GM18858 (cell line): Measurements from ENCODE around the gene AFAP1L2.

ENCODE experiments used
- ATAC-seq: cut with Tn5 transposase; IDR thresholded peaks from one replicate; pipeline ENCODE4 v1.9.1; 2021; ENCODE audit not compliant: unreplicated experiment

AFAP1L2 gene

GRCh38 chr10:114404171-114405010 is at the start of gene AFAP1L2:
AFAP1L2 (minus strand) TSS chr10:114404502; CDS start chr10:114404455, 47 bp downstream.
- no peak for ATAC-seq

- ATAC-seq, result no peak
Observed at GRCh38 chr10:114453576-114453975, 49.3 kb upstream of the AFAP1L2 start.

- no peak for ATAC-seq
Observed at GRCh38 chr10:114448897-114449296, 44.6 kb upstream of the AFAP1L2 start.

GRCh38 chr10:114445332-114445731 is 41.0 kb upstream of the AFAP1L2 start:
- ATAC-seq, result no peak

GRCh38 chr10:114444819-114445218 is 40.5 kb upstream of the AFAP1L2 start:
- ATAC-seq, result no peak

GRCh38 chr10:114442091-114442630 is 37.9 kb upstream of the AFAP1L2 start:
- no peak for ATAC-seq

- ATAC-seq, result no peak
Observed at GRCh38 chr10:114441107-114441506, 36.8 kb upstream of the AFAP1L2 start.

- no peak for ATAC-seq
Observed at GRCh38 chr10:114437473-114438292, 33.4 kb upstream of the AFAP1L2 start.

GRCh38 chr10:114436941-114437340 is 32.6 kb upstream of the AFAP1L2 start:
- ATAC-seq, result no peak

- ATAC-seq, result no peak
Observed at GRCh38 chr10:114432566-114433093, 28.3 kb upstream of the AFAP1L2 start.

- ATAC-seq, result no peak
Observed at GRCh38 chr10:114431414-114432135, 27.3 kb upstream of the AFAP1L2 start.

- ATAC-seq, result no peak
Observed at GRCh38 chr10:114430688-114431413, 26.5 kb upstream of the AFAP1L2 start.

- no peak for ATAC-seq
Observed at GRCh38 chr10:114429581-114430335, 25.5 kb upstream of the AFAP1L2 start.

GRCh38 chr10:114427124-114427852 is 23.0 kb upstream of the AFAP1L2 start:
- ATAC-seq, result no peak

GRCh38 chr10:114426476-114426875 is 22.2 kb upstream of the AFAP1L2 start:
- ATAC-seq, result no peak

- ATAC-seq, result peak; percentile 57
Observed at GRCh38 chr10:114420811-114421485, 16.6 kb upstream of the AFAP1L2 start.

- ATAC-seq, result no peak
Observed at GRCh38 chr10:114418109-114418508, 13.8 kb upstream of the AFAP1L2 start.
